ENCODE data around the gene PRIMPOL.
"Not testable (repeated sequence)": the region's sequence is repeated elsewhere in the genome, so short reads cannot be mapped to it uniquely, and the experiment has no call there.

Gene PRIMPOL

DNA sequence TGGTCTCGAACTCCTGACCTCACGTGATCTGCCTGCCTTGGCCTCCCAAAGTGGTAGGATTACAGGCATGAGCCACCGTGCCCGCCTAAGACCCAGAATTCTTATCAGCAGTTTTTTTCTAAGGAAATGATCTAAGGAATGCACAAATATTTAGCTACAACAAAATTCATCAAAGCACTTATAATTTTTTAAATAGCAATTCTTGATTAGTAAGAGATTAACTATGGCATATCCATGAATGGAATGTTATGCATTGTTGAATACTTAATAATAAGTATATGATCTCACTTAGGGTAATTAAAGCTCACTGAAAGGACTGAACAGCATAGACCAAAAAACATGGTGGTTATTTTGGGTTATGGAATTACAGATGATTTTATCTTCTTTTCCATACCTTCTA is 66.0 kb downstream of the PRIMPOL start:
- no peak for DNase-seq

DNA sequence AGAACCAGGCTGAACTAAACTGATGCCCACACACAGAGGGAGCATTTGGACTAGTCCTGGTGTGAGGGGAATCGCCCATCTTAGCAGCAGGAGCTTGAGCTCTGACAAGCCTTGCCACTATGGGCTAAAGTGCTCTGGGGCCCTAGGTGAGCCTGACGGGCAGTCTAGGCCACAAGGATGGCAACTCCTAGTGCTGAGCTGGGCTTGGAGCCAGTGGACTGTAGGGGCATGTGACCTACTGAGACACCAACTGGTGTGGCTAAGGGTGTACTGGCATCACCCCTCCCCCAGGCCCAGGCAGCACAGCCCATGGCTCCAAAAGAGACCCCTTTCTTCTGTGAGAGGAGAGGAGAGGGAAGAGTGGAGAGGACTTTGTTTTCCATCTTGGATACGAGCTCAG is 69.9 kb downstream of the PRIMPOL start:
- no peak for DNase-seq

DNA sequence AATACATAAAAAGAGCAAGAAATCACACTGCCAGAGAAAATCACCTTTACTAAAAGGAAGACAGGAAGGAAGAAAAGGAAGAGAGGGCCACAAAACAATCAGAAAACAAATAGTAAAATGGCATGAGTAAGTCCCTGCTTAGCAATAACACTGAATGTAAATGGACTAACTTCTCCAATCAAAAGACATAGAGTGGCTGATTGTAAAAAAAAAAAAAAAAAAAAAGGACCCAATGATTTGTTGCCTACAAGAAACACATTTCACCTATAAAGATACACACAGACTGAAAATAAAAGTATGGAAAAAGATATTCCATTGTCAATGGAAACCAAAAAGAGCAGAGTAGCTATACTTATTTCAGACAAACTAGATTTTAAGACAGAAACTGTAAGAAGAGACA is 71.7 kb downstream of the PRIMPOL start:
- no peak for DNase-seq

DNA sequence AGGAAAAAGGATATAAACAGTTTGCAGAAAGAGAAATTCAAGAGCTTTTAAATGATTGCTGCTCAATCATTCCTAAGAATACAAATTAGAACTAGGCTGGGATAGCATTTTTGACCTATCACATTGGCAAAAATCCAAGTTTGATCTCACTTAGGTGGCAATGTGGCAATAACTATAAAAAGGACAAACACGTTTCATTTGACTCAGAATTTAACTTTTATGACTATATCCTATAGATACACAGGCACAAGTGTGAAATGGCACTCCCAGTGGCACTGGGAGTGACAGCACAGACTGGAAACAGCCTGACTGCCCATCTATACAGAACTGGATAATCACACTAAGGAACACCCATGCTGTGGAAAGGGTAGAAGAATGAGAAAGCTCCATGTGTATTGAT is 73.3 kb downstream of the PRIMPOL start:
- no peak for DNase-seq

DNA sequence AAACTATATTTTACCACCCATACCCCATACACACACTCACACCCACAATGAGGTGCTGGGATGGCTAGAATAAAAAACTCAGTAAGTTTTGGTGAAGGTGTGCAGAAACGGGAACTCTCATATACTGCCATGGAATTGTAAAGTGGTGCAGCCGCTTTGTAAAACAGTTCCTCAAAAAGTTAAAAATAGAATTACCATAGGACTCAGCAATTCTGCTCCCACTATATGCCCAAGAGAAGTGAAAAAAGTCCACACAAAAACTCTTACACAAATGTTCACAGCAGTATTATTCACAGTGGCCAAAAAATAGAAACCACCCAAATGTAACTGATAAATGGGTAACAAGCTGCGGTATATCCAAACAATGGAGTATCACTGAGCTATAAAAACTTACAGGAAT is 77.9 kb downstream of the PRIMPOL start:
- DNase-seq: no peak

DNA sequence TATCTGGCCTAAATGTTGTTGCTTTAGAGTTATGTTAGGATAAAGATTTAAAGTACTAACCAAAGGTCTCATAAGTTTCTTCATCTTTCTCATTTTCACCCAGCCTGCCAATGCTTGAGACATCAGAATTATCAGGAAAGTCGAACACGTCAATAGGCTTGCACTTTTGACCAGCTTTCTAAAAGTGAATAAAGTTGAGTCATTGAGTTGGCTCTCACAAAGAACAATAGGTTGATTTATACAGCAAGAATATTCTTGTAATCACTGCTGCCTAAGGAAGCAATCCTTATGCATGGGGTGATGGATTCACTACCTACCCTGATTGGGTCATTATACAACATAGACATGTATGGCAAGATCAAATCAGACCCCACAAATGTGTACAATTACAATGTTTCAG is 79.3 kb downstream of the PRIMPOL start:
- no peak for DNase-seq

DNA sequence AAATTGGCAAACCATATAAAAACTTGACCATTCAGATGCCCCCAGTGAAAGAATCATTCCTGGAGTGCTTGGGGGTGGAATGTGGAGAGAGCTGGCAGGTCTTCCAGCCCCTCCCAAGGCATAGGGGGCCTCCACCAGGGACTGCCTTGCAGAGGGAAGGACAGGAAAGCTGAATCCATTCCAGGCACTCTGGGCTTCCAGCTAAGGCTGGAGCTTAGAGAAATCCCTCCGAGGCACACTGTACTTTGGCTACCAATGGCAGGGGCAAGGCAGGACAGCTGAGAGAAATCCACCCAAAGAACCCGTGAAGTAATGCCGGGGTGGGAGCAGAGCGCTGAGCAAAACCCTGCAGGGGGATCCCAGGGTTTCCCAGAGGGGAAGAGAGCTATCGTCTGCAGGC is 80.4 kb downstream of the PRIMPOL start:
- no peak for DNase-seq

DNA sequence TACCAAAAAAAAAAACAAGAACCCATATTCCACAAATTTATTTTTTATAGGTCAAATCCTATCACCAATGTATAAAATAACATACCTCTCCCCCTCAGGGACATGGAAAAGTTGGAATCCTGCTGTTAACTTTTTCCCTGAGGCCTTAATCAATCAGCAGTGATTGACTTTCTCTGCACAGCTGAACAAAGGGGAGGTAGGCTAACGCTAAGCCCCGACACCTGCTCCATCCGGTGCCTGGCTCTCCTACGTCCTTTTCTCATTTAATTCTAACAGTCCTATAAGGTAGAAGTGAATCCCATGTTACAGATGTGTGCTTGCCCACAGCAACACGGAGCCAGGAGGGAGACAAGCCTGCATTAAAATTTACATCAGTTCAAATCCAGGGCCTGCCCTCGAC is 81.5 kb downstream of the PRIMPOL start:
- DNase-seq: no peak

DNA sequence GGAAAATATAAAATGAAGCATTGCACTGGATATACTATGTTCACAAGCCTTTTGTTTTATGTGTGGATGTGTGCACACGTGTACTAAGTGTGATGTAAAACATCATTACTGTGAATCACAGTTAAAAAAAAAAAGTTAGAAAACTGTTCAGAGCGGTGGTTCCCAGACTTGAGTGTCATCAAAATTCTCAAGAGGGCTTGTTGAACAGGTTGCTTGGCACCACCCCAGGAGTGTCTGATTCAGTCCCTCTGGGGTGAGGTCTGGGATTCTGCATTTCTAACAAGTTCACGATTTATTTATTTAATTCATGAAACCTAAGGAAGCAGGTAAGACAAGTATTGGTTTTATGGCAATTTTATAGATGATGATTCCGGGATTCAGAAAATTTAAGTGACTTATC is 82.6 kb downstream of the PRIMPOL start:
- DNase-seq: no peak

DNA sequence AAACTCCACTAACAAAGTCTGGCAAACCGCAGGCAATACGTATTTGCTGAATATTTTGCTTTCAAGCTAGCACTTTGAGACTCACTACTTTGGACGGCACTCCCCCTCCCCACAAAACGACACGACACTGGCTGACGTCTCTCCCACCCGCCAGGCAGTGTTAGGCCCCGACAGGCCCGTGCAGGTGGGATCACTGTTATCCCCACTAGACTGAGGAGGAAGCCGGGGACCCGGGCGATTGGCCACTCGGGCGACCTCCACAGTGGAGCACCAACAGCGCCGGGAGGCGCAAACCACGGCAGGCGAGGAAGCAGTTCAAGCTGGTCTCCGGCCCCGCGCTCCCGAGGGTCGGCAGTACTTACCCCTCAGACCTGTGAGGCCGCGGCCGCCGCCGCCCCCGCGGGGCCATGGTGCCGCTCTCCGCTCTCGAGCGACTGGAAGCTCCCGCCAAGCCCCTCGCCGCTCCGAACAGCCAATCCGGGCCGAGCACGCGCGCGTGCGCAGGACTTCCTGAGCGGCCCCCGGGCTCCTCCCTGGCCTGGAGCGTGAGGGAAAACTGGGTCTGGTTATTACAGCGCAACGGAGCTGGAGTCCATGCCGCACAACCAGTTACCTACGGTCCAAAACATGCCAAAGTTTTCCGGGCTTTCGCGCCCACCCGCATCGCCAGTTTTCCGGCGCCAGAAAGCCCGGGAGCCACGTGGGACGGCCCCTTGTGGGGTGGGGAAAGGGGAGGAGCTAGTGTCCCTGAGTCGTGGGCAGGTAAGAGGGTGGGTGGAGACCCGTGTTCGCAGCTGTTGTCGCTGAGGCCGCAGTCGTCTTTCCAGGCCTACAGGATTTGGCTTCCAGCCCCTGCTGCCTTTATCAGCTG is 84.4 kb downstream of the PRIMPOL start, which contains the start of gene CENPU:
Gene CENPU (minus strand): TSS at position 443 of the 871 bp plus-strand sequence. CDS start 34 bp downstream, at position 409.
- DNase-seq: peak; percentile 95

DNA sequence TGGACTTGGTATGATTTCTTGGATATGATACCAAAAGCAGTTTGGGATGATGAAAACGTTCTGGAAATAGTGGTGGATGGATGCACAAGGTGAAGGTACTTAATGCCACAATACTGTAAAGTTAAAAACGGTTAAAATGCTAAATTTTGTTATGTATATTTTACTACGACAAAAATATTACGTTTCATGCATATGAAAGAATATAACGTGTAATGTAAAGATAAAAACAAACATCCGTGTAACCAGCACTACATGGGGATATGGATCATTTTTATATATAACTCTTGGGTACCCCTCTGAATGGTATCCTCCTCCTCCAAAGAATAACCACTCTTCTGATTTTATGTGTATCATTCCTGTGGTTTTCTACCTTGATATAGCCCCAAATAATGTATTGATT is 85.2 kb downstream of the PRIMPOL start:
- DNase-seq: no peak

DNA sequence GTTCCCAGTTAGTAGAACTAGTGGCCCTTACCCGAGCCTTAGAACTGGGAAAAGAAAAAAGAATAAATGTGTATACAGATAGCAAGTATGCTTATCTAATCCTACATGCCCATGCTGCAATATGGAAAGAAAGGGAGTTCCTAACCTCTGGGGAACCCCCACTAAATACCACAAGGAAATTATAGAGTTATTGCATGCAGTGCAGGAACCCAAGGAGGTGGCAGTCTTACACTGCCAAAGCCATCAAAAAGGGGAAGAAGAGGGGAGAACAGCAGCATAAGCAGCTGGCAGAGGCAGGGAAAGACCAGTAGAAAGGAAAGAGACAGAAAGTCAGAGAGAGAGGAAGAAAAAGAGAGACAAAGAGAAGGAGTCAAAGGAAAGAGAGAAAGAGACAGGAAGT is 90.0 kb downstream of the PRIMPOL start:
- DNase-seq: not testable (repeated sequence)

DNA sequence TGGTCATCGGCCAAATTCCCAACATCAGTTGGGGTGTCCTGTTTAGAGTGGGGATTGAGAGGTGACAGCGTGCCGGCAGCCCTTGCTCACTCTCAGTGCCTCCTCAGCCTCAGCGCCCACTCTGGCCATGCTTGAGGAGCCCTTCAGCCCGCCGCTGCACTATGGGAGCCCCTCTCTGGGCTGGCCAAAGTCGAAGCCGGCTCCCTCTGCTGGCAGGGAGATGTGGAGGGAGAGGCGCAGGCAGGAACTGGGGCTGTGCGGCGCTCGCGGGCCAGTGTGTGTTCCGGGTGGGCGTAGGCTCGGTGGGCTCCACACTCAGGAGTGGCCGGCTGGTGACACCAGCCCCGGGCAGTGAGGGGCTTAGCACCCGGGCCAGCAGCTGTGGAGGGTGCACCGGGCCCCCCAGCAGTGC is 91.4 kb downstream of the PRIMPOL start:
- DNase-seq: no peak

DNA sequence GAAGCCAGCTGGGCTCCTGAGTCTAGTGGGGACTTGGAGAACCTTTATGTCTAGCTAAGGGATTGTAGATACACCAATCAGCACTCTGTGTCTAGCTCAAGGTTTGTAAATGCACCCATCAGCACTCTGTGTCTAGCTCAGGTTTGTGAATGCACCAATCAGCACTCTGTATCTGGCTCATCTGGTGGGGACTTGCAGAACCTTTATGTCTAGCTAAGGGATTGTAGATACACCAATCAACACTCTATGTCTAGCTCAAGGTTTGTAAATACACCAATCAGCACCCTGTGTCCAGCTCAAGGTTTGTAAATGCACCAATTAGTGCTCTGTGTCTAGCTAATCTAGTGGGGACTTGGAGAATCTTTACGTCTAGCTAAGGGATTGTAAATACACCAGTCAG is 92.1 kb downstream of the PRIMPOL start:
- not testable (repeated sequence) for DNase-seq

DNA sequence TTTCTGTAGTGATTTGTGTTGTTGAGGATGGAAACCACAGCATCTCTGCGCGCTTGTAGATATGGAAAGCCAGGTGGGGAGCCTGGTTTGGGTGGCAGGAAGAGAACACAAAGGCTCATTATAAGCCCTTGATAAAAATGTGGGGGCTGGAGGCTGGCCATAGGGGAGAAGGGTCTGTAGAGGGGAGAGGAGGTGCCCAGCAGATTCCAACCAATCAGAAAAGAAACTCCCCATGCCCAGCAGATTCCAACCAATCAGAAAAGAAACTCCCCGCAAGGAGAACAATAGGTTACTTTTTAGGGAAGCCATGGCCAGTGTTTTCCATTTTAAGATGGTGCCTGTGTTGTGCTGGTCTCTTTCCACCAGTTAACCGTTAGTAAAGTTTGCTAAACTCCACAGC is 94.1 kb downstream of the PRIMPOL start:
- no peak for DNase-seq

DNA sequence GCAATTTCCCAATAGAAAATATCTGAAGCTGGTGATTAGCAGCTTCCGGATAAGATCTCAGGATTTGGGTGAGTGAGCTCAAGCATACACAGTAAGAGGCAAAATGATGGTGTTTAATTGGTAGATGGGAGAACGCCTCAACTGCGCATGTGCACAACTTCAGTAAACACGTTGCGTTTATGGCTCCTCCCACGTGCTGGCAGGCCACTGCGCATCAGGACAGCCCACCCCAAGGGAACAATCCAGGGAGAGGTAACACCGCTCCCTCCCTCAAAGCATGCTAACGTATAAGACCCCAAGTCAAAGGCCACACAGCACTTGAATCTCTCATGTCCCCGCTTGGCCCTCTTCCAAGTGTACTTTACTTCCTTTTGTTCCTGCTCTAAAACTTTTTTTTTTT is 94.7 kb downstream of the PRIMPOL start:
- DNase-seq: no peak
